ENCODE data around the gene TMEFF2. TPM values are rescaled to one million over a fixed set of nuclear protein-coding genes. Genes with fewer than 3 reads are reported as not detected.

The TMEFF2 gene
- total and polyA plus RNA-seq, 10 donors: not detected

DNA sequence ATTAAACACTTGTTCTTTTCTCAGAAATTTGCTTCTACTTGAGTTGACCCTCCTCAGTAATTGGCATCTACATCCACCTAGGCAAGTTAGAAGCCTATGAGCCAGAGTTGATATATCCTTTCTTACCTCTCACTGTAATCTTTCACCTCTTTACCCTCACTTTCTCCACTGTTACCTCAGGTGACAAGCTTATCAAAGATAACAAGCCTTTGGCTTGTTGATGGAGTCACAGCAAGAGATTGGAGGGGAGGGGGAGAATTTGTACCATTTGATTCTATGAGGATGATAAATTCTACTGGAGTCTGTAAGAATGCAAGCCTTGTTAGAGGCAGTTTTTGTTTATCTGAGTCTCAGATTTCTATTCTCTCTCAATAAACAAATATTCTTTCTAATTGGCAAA, 176.9 kb downstream of the TMEFF2 start:
- no peaks in the 10 kb centered on the region for H3K36me3 ChIP-seq
- no peaks in the 10 kb centered on the region for H3K9me3 ChIP-seq
- TF ChIP-seq POLR2A (IDR thresholded peaks at IDR 0.05) (no peak), POLR2AphosphoS5 (IDR thresholded peaks at IDR 0.05) (no peak)
- TF ChIP-seq, protein P1, sequence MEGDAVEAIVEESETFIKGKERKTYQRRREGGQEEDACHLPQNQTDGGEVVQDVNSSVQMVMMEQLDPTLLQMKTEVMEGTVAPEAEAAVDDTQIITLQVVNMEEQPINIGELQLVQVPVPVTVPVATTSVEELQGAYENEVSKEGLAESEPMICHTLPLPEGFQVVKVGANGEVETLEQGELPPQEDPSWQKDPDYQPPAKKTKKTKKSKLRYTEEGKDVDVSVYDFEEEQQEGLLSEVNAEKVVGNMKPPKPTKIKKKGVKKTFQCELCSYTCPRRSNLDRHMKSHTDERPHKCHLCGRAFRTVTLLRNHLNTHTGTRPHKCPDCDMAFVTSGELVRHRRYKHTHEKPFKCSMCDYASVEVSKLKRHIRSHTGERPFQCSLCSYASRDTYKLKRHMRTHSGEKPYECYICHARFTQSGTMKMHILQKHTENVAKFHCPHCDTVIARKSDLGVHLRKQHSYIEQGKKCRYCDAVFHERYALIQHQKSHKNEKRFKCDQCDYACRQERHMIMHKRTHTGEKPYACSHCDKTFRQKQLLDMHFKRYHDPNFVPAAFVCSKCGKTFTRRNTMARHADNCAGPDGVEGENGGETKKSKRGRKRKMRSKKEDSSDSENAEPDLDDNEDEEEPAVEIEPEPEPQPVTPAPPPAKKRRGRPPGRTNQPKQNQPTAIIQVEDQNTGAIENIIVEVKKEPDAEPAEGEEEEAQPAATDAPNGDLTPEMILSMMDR (IDR thresholded peaks at IDR 0.05 in 8 of 11, conservative IDR thresholded peaks at IDR 0.05 in 3 of 11): no peak
- H3K4me1 ChIP-seq: no peaks in the 10 kb centered on the region
- H3K27me3 ChIP-seq (replicated peaks in 1 of 7): no peaks in the 10 kb centered on the region
- H3K4me3 ChIP-seq: no peak overlapping the region
- no peak overlapping the region for H3K27ac ChIP-seq
- intact Hi-C loops (cut with DNase I; ENCODE audit: low total_unique reads): no loop called here
- DNase-seq: no peak

- Histone ChIP-seq H3K4me3 (no peak overlapping the region), H3K36me3 (no peaks in the 10 kb centered on the region), H3K9me3 (no peaks in the 10 kb centered on the region), H3K27me3 (replicated peaks in 1 of 7) (no peaks in the 10 kb centered on the region), H3K4me1 (no peaks in the 10 kb centered on the region), H3K27ac (no peak overlapping the region)
- WGBS, 5 donors: 75 to 98% (median 94%) methylated on average over 1 of the region's 1 CpG
- intact Hi-C loops (cut with DNase I; ENCODE audit: low total_unique reads): no loop called here
- no peak for DNase-seq
- TF ChIP-seq POLR2AphosphoS5 (IDR thresholded peaks at IDR 0.05) (no peak), POLR2A (IDR thresholded peaks at IDR 0.05) (no peak)
- TF ChIP-seq, protein P1 (IDR thresholded peaks at IDR 0.05 in 8 of 11, conservative IDR thresholded peaks at IDR 0.05 in 3 of 11): no peak
These were observed 178.5 kb downstream of the TMEFF2 start for GRCh38 chr2:192016265-192016664.

GRCh38 chr2:192013211-192013610, 181.5 kb downstream of the TMEFF2 start:
- no peak overlapping the region for H3K27ac ChIP-seq
- WGBS, 5 donors: 91 to 97% (median 93%) methylated on average over 6 of the region's 6 CpGs
- no peak overlapping the region for H3K4me3 ChIP-seq
- no peak for DNase-seq
- intact Hi-C loops (cut with DNase I; ENCODE audit: low total_unique reads): no loop called here
- H3K27me3 ChIP-seq (replicated peaks in 1 of 7): no peaks in the 10 kb centered on the region
- H3K9me3 ChIP-seq: no peaks in the 10 kb centered on the region
- TF ChIP-seq, protein P1 (IDR thresholded peaks at IDR 0.05 in 8 of 11, conservative IDR thresholded peaks at IDR 0.05 in 3 of 11): no peak
- TF ChIP-seq POLR2AphosphoS5 (IDR thresholded peaks at IDR 0.05) (no peak), POLR2A (IDR thresholded peaks at IDR 0.05) (no peak)
- no peaks in the 10 kb centered on the region for H3K4me1 ChIP-seq
- no peaks in the 10 kb centered on the region for H3K36me3 ChIP-seq

GRCh38 chr2:192011196-192011595, 183.5 kb downstream of the TMEFF2 start:
- Histone ChIP-seq H3K4me3 (no peak overlapping the region), H3K9me3 (no peaks in the 10 kb centered on the region), H3K4me1 (no peaks in the 10 kb centered on the region), H3K27ac (no peak overlapping the region), H3K36me3 (no peaks in the 10 kb centered on the region), H3K27me3 (replicated peaks in 1 of 7) (no peaks in the 10 kb centered on the region)
- intact Hi-C loops (cut with DNase I; ENCODE audit: low total_unique reads): no loop called here
- TF ChIP-seq POLR2AphosphoS5 (IDR thresholded peaks at IDR 0.05): no peak
- no peak for TF ChIP-seq POLR2A (IDR thresholded peaks at IDR 0.05)
- TF ChIP-seq, protein P1 (IDR thresholded peaks at IDR 0.05 in 8 of 11, conservative IDR thresholded peaks at IDR 0.05 in 3 of 11): no peak
- 76 to 91% (median 85%) methylated on average over 1 of the region's 1 CpG for WGBS, 5 donors
- no peak for DNase-seq

All from spleen (tissue), 11 donors.